ENCODE results near the gene LAMB1. TPM values are rescaled to one million over a fixed set of nuclear protein-coding genes. Genes with fewer than 3 reads are reported as not detected.

LAMB1 gene
- total RNA-seq, 2 donors from 2014 or later = 91.6 to 130 TPM

DNA sequence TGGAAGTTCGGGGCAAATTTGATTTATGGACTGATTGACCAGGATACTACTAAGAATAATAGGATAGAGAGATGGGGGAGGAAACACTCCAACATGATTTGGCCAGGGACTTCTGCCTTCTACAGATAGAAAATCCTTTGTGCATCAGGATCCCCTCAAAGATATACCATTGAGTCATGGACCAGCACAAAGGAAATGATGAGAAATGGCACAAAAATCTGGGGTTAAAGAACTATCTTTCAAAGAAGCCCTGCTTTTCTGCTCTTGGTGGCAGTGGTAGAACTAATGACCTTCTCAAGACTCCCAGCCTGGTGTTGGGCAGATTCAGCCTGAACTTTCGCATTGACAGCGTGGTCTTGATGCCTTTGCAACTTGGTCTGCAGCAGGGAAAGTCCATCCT is 27.6 kb upstream of the LAMB1 start:
- no peaks in the 10 kb centered on the region for H3K36me3 ChIP-seq (replicated peaks in 1 of 2; ENCODE audit: insufficient read depth in 1 of 2, low read depth in 2 of 2)
- H3K4me1 ChIP-seq = peaks cover 18% of the 10 kb centered on the region
- H3K27me3 ChIP-seq = no peaks in the 10 kb centered on the region
- no peak for ATAC-seq
- intact Hi-C loops (cut with DNase I) = no loop called here
- TF ChIP-seq POLR2A (IDR thresholded peaks at IDR 0.05) = no peak
- no peak overlapping the region for H3K4me3 ChIP-seq
- H3K27ac ChIP-seq = no peak overlapping the region
- H3K9me3 ChIP-seq = no peaks in the 10 kb centered on the region
- 92% methylated on average over 3 of the region's 3 CpGs for WGBS, 2 donors
- DNase-seq = no peak

- Histone ChIP-seq H3K27me3 (no peaks in the 10 kb centered on the region), H3K4me3 (no peak overlapping the region), H3K27ac (no peak overlapping the region), H3K9me3 (no peaks in the 10 kb centered on the region), H3K36me3 (replicated peaks in 1 of 2; ENCODE audit: insufficient read depth in 1 of 2, low read depth in 2 of 2) (no peaks in the 10 kb centered on the region), H3K4me1 (peaks cover 7% of the 10 kb centered on the region)
- intact Hi-C loops (cut with DNase I) = no loop called here
- no peak for DNase-seq
- TF ChIP-seq, protein P1, sequence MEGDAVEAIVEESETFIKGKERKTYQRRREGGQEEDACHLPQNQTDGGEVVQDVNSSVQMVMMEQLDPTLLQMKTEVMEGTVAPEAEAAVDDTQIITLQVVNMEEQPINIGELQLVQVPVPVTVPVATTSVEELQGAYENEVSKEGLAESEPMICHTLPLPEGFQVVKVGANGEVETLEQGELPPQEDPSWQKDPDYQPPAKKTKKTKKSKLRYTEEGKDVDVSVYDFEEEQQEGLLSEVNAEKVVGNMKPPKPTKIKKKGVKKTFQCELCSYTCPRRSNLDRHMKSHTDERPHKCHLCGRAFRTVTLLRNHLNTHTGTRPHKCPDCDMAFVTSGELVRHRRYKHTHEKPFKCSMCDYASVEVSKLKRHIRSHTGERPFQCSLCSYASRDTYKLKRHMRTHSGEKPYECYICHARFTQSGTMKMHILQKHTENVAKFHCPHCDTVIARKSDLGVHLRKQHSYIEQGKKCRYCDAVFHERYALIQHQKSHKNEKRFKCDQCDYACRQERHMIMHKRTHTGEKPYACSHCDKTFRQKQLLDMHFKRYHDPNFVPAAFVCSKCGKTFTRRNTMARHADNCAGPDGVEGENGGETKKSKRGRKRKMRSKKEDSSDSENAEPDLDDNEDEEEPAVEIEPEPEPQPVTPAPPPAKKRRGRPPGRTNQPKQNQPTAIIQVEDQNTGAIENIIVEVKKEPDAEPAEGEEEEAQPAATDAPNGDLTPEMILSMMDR (IDR thresholded peaks at IDR 0.05) = no peak
- TF ChIP-seq POLR2A (IDR thresholded peaks at IDR 0.05) = no peak
- WGBS, 2 donors = 86 to 89% methylated on average over 3 of the region's 3 CpGs
- ATAC-seq = no peak
These were observed 26.1 kb upstream of the LAMB1 start for GRCh38 chr7:108029034-108029433.

GRCh38 chr7:108028111-108028510 is 25.1 kb upstream of the LAMB1 start:
- 29 to 34% methylated on average over 2 of the region's 2 CpGs for WGBS, 2 donors

DNA sequence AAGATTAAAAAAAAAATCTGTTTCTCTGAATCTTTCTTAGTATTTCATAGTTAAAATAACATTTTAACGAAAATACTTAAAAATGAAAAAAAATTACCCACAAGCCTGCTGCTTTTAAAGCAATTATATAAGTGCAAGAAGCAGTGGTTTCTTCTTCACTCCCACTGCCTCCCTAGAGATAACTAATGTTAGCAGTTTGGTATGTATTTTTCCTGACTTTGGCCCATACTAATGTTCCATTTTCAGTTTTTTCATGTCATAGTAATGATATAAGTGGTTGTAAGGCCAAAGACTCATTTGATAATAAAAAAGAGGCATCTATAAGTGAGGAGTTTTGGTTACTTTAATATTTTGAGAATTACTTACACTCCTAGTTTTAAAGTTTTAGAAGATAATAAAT is 24.3 kb upstream of the LAMB1 start:
- intact Hi-C loops (cut with DNase I) = no loop called here
- TF ChIP-seq, protein P1 (IDR thresholded peaks at IDR 0.05) = no peak
- TF ChIP-seq POLR2A (IDR thresholded peaks at IDR 0.05) = no peak
- H3K4me3 ChIP-seq = no peak overlapping the region
- no peak for ATAC-seq
- H3K9me3 ChIP-seq = no peaks in the 10 kb centered on the region
- H3K27me3 ChIP-seq = no peaks in the 10 kb centered on the region
- H3K4me1 ChIP-seq = no peaks in the 10 kb centered on the region
- no peak for DNase-seq
- WGBS, 2 donors = 66 to 71% methylated on average over 1 of the region's 1 CpG
- no peaks in the 10 kb centered on the region for H3K36me3 ChIP-seq (replicated peaks in 1 of 2; ENCODE audit: insufficient read depth in 1 of 2, low read depth in 2 of 2)
- H3K27ac ChIP-seq = no peak overlapping the region

More at GRCh38 chr7:108028111-108028510, 25.1 kb upstream of the LAMB1 start:
- no peak for DNase-seq
- ATAC-seq = no peak
- H3K4me1 ChIP-seq = peaks cover under 1% of the 10 kb centered on the region
- no peak overlapping the region for H3K4me3 ChIP-seq
- TF ChIP-seq, protein P1 (IDR thresholded peaks at IDR 0.05) = no peak
- TF ChIP-seq POLR2A (IDR thresholded peaks at IDR 0.05) = no peak
- H3K9me3 ChIP-seq = no peaks in the 10 kb centered on the region
- intact Hi-C loops (cut with DNase I) = no loop called here
- H3K27me3 ChIP-seq = no peaks in the 10 kb centered on the region
- H3K27ac ChIP-seq = no peak overlapping the region
- no peaks in the 10 kb centered on the region for H3K36me3 ChIP-seq (replicated peaks in 1 of 2; ENCODE audit: insufficient read depth in 1 of 2, low read depth in 2 of 2)

GRCh38 chr7:108026647-108027046 is 23.7 kb upstream of the LAMB1 start:
- no peaks in the 10 kb centered on the region for H3K36me3 ChIP-seq (replicated peaks in 1 of 2; ENCODE audit: insufficient read depth in 1 of 2, low read depth in 2 of 2)
- no peaks in the 10 kb centered on the region for H3K27me3 ChIP-seq
- WGBS, 2 donors = 94 to 100% methylated on average over 3 of the region's 3 CpGs
- intact Hi-C loops (cut with DNase I) = no loop called here
- H3K9me3 ChIP-seq = no peaks in the 10 kb centered on the region
- no peak overlapping the region for H3K4me3 ChIP-seq
- TF ChIP-seq POLR2A (IDR thresholded peaks at IDR 0.05) = no peak
- TF ChIP-seq, protein P1 (IDR thresholded peaks at IDR 0.05) = no peak
- no peak overlapping the region for H3K27ac ChIP-seq
- DNase-seq (no peak), ATAC-seq (no peak)
- H3K4me1 ChIP-seq = no peaks in the 10 kb centered on the region

Measured in body of pancreas (tissue), 4 donors.